Measurements from ENCODE around the gene MT1F.
"Not testable (repeated sequence)": the region's sequence is repeated elsewhere in the genome, so short reads cannot be mapped to it uniquely, and the experiment has no call there.

MT1F gene

DNA sequence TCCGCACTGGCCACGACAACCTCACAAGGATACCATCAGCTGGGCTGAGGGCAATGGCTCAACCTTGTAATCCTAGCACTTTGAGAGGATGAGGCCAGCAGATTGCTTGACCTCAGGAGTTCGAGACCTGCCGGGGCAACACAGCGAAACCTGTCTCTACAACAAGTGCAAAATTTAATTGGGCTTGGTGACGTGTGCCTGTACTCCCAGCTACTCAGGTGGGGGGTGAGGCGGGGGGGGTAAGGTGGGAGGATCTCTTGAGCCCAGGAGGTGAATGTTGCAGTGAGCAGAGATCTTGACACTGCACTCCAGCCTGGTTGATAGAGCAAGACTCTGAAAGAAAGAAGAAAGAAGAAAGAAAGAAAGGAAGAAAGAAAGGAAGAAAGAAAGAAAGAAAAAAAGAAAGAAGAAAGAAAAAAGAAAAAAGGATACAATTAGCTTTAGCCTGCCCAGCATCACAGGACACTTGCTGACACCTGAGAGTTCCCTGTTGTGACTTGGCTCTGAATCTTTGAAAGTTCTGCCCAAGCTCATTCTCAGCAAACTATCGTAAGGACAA lies 37.3 kb upstream of the MT1F start:
- Histone ChIP-seq H3K9me2 (replicated peaks; ENCODE audit: low read depth, low read length) (no peaks in the 10 kb centered on the region), H2AFZ (ENCODE audit: low read length) (no peak overlapping the region), H3K36me3 (ENCODE audit: insufficient read depth, low read length) (no peaks in the 10 kb centered on the region), H3K27me3 (ENCODE audit: insufficient read depth, low read length, poor library complexity, severe bottlenecking) (no peaks in the 10 kb centered on the region), H3F3A (ENCODE audit: low read depth) (no peaks in the 10 kb centered on the region), H4K20me1 (ENCODE audit: insufficient read depth, low read length, poor library complexity, severe bottlenecking) (no peaks in the 10 kb centered on the region), H3K4me1 (ENCODE audit: insufficient read depth, low read length, poor library complexity, severe bottlenecking) (no peaks in the 10 kb centered on the region), H3K4me2 (ENCODE audit: low read depth, low read length, poor library complexity, severe bottlenecking) (no peak overlapping the region), H3K9ac (ENCODE audit: low read depth, low read length, poor library complexity, severe bottlenecking) (no peak overlapping the region), H3K79me2 (ENCODE audit: insufficient read depth, low read length) (no peaks in the 10 kb centered on the region), H3K9me3 (ENCODE audit: insufficient read depth, low read depth, low read length) (no peaks in the 10 kb centered on the region), H3K4me3 (ENCODE audit: low read length, poor library complexity, severe bottlenecking) (no peak overlapping the region)
- TF ChIP-seq EZH2phosphoT487 (IDR thresholded peaks at IDR 0.05; ENCODE audit: borderline replicate concordance) = no peak
- TF ChIP-seq, protein P1, sequence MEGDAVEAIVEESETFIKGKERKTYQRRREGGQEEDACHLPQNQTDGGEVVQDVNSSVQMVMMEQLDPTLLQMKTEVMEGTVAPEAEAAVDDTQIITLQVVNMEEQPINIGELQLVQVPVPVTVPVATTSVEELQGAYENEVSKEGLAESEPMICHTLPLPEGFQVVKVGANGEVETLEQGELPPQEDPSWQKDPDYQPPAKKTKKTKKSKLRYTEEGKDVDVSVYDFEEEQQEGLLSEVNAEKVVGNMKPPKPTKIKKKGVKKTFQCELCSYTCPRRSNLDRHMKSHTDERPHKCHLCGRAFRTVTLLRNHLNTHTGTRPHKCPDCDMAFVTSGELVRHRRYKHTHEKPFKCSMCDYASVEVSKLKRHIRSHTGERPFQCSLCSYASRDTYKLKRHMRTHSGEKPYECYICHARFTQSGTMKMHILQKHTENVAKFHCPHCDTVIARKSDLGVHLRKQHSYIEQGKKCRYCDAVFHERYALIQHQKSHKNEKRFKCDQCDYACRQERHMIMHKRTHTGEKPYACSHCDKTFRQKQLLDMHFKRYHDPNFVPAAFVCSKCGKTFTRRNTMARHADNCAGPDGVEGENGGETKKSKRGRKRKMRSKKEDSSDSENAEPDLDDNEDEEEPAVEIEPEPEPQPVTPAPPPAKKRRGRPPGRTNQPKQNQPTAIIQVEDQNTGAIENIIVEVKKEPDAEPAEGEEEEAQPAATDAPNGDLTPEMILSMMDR (conservative IDR thresholded peaks at IDR 0.05; ENCODE audit: low read length) = no peak

DNA sequence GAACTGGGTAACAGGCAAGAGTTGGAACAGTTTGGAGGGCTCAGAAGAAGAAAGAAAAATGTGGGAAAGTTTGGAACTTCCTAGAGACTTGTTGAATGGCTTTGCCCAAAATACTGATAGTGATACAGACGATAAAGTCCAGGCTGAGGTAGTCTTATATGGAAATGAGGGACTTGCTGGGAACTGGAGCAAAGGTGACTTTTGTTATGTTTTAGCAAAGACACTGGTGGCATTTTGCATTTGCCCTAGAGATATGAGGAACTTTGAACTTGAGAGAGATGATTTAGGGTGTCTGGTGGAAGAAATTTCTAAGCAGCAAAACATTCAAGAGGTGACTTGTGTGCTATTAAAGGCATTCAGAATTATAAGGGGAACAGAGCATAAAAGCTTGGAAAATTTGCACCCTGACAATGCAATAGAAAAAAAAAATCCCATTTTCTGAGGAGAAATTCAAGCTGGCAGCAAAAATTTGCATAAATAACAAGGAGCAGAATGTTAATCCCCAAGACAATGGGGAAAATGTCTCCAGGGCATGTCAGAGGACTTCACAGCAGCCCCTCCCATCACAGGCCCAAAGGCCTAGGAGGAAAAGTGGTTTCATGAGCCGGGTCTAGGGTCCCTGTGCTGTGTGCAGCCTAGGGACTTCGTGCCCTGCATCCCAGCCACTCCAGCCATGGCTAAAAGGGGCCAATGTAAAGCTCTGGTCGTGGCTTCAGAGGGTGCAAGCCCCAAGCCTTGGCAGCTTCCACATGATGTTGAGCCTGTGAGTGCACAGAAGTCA lies 35.9 kb upstream of the MT1F start:
- H3K9me3 ChIP-seq (ENCODE audit: insufficient read depth, low read depth, low read length); H3K9ac ChIP-seq (ENCODE audit: low read depth, low read length, poor library complexity, severe bottlenecking); H3K36me3 ChIP-seq (ENCODE audit: insufficient read depth, low read length); H3K9me2 ChIP-seq (replicated peaks; ENCODE audit: low read depth, low read length); H3K27me3 ChIP-seq (ENCODE audit: insufficient read depth, low read length, poor library complexity, severe bottlenecking); H4K20me1 ChIP-seq (ENCODE audit: insufficient read depth, low read length, poor library complexity, severe bottlenecking); H3F3A ChIP-seq (ENCODE audit: low read depth); H3K79me2 ChIP-seq (ENCODE audit: insufficient read depth, low read length); H3K4me2 ChIP-seq (ENCODE audit: low read depth, low read length, poor library complexity, severe bottlenecking); H2AFZ ChIP-seq (ENCODE audit: low read length); H3K4me1 ChIP-seq (ENCODE audit: insufficient read depth, low read length, poor library complexity, severe bottlenecking); H3K4me3 ChIP-seq (ENCODE audit: low read length, poor library complexity, severe bottlenecking): not testable (repeated sequence)

DNA sequence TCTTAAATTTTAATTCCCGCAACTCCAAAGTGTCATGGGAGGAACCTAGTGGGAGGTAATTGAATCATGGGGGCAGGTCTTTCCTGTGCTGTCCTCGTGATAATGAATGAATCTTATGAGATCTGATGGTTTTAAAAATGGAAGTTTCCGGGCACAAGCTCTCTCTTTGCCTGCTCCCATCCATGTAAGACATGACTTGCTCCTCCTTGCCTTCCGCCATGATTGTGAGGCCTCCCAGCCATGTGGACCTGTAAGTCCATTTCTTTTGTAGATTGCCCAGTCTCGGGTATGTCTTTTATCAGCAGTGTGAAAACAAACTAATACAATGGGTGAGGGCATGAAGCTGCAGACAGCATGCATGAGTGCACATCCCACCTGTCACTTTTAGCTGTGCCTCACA lies 34.6 kb upstream of the MT1F start:
- H2AFZ ChIP-seq (ENCODE audit: low read length); H3K9ac ChIP-seq (ENCODE audit: low read depth, low read length, poor library complexity, severe bottlenecking); H3K4me1 ChIP-seq (ENCODE audit: insufficient read depth, low read length, poor library complexity, severe bottlenecking); H3K4me3 ChIP-seq (ENCODE audit: low read length, poor library complexity, severe bottlenecking); H3F3A ChIP-seq (ENCODE audit: low read depth); H3K27me3 ChIP-seq (ENCODE audit: insufficient read depth, low read length, poor library complexity, severe bottlenecking); H3K9me2 ChIP-seq (replicated peaks; ENCODE audit: low read depth, low read length); H4K20me1 ChIP-seq (ENCODE audit: insufficient read depth, low read length, poor library complexity, severe bottlenecking); H3K36me3 ChIP-seq (ENCODE audit: insufficient read depth, low read length); H3K4me2 ChIP-seq (ENCODE audit: low read depth, low read length, poor library complexity, severe bottlenecking); H3K9me3 ChIP-seq (ENCODE audit: insufficient read depth, low read depth, low read length); H3K79me2 ChIP-seq (ENCODE audit: insufficient read depth, low read length): not testable (repeated sequence)

DNA sequence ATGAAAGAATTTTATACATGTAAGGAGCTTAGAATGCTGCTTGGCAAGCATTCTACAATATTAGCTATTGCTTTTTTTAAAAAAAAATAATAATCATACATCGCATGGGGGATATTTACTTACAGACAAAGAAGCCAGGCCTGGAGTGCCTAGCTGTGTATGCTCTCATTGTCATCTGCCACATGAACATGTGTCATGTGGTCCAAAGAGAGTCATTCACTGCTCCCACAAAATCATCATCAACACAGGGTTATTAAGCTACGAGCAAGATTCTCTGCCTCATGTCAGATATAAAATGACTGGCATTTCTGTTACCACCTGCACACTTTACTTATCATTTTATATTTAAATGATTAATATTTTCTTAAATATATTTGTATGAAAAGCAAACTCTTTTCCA lies 34.1 kb upstream of the MT1F start:
- no peak overlapping the region for H2AFZ ChIP-seq (ENCODE audit: low read length)
- TF ChIP-seq, protein P1 (conservative IDR thresholded peaks at IDR 0.05; ENCODE audit: low read length) = no peak
- TF ChIP-seq EZH2phosphoT487 (IDR thresholded peaks at IDR 0.05; ENCODE audit: borderline replicate concordance) = no peak
- no peaks in the 10 kb centered on the region for H3K36me3 ChIP-seq (ENCODE audit: insufficient read depth, low read length)
- no peaks in the 10 kb centered on the region for H3K9me2 ChIP-seq (replicated peaks; ENCODE audit: low read depth, low read length)
- H3K9ac ChIP-seq (ENCODE audit: low read depth, low read length, poor library complexity, severe bottlenecking) = no peak overlapping the region
- H3K9me3 ChIP-seq (ENCODE audit: insufficient read depth, low read depth, low read length) = no peaks in the 10 kb centered on the region
- H3K4me1 ChIP-seq (ENCODE audit: insufficient read depth, low read length, poor library complexity, severe bottlenecking) = no peaks in the 10 kb centered on the region
- H3K4me3 ChIP-seq (ENCODE audit: low read length, poor library complexity, severe bottlenecking) = no peak overlapping the region
- no peaks in the 10 kb centered on the region for H3K79me2 ChIP-seq (ENCODE audit: insufficient read depth, low read length)
- H4K20me1 ChIP-seq (ENCODE audit: insufficient read depth, low read length, poor library complexity, severe bottlenecking) = no peaks in the 10 kb centered on the region
- H3K4me2 ChIP-seq (ENCODE audit: low read depth, low read length, poor library complexity, severe bottlenecking) = no peak overlapping the region
- H3K27me3 ChIP-seq (ENCODE audit: insufficient read depth, low read length, poor library complexity, severe bottlenecking) = no peaks in the 10 kb centered on the region
- no peaks in the 10 kb centered on the region for H3F3A ChIP-seq (ENCODE audit: low read depth)

All from Loucy (cell line).